ENCODE results near the gene MTMR4.
"Not testable (repeated sequence)": the region's sequence is repeated elsewhere in the genome, so short reads cannot be mapped to it uniquely, and the experiment has no call there.

The MTMR4 gene

DNA sequence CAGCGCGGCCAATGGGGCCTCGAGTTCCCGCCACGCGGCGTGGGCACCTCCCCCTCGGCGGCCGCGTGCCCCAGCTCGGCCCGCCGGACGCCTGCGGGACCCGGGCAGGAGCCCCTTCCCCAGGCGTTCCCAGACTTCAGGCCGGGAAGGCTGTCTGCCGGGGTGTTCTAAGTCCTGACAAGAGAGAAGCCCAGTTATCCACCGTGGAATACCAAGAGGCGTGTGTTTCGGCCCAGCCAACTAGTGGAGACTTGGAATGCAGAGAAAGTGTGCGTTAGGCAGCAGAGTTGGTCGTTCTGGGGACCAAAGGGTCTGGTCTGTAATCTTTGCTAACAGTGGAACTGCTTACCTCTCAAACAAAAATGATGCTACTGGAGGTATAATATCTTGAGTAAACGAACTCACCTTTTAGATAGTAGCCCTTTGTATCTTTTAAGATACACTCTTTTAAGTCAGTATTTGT, 26.0 kb downstream of the MTMR4 start:
- Histone ChIP-seq H2BK120ac (ENCODE audit: low read depth, low read length) (no peak overlapping the region), H3K79me1 (ENCODE audit: low read depth, low read length) (no peaks in the 10 kb centered on the region), H3K4me1 (ENCODE audit: control insufficient read depth in 2 of 2, insufficient read depth in 1 of 2, low read depth in 1 of 2, low read length in 2 of 2) (no peaks in the 10 kb centered on the region), H3K9ac (ENCODE audit: low read depth, low read length, poor library complexity) (no peak overlapping the region), H3K4me3 (ENCODE audit: low read length in 2 of 2) (no peak overlapping the region), H3K4me2 (ENCODE audit: insufficient read depth, low read length, poor library complexity, severe bottlenecking) (no peak overlapping the region), H3K4ac (ENCODE audit: low read length) (no peak overlapping the region), H3K27me3 (ENCODE audit: control insufficient read depth in 3 of 3, insufficient read depth in 3 of 3, low read depth in 1 of 3, low read length in 3 of 3) (no peaks in the 10 kb centered on the region), H2BK12ac (ENCODE audit: low read length) (no peak overlapping the region), H2AFZ (ENCODE audit: low read length) (no peak overlapping the region), H3K27ac (replicated peaks; ENCODE audit: low read length) (no peak overlapping the region), H2BK5ac (ENCODE audit: low read length) (no peak overlapping the region), H3K18ac (ENCODE audit: low read length) (no peak overlapping the region), H3K9me3 (replicated peaks in 1 of 2; ENCODE audit: control insufficient read depth in 2 of 2, insufficient read depth in 1 of 2, low read depth in 1 of 2, low read length in 2 of 2) (peaks cover 0 to 2% of the 10 kb centered on the region in 2 donors), H3K36me3 (replicated peaks in 1 of 2; ENCODE audit: control insufficient read depth in 2 of 2, insufficient read depth in 2 of 2, low read length in 2 of 2) (peaks cover 28 to 51% of the 10 kb centered on the region in 2 donors), H4K8ac (ENCODE audit: low read depth, low read length) (no peak overlapping the region), H3K23ac (ENCODE audit: low read depth, low read length, poor library complexity) (no peak overlapping the region), H2BK15ac (ENCODE audit: low read length) (no peak overlapping the region), H4K91ac (ENCODE audit: low read depth, low read length, poor library complexity) (no peak overlapping the region), H3K14ac (ENCODE audit: low read length) (no peak overlapping the region), H2AK5ac (ENCODE audit: low read depth, low read length) (no peak overlapping the region)
- no peak for DNase-seq (ENCODE audit: low spot score)
- WGBS, 2 donors (ENCODE audit: extremely low coverage in 2 of 2, insufficient read length in 2 of 2, insufficient replicate concordance in 1 of 2): no CpG with 5 or more reads among the region's 26 CpGs

DNA sequence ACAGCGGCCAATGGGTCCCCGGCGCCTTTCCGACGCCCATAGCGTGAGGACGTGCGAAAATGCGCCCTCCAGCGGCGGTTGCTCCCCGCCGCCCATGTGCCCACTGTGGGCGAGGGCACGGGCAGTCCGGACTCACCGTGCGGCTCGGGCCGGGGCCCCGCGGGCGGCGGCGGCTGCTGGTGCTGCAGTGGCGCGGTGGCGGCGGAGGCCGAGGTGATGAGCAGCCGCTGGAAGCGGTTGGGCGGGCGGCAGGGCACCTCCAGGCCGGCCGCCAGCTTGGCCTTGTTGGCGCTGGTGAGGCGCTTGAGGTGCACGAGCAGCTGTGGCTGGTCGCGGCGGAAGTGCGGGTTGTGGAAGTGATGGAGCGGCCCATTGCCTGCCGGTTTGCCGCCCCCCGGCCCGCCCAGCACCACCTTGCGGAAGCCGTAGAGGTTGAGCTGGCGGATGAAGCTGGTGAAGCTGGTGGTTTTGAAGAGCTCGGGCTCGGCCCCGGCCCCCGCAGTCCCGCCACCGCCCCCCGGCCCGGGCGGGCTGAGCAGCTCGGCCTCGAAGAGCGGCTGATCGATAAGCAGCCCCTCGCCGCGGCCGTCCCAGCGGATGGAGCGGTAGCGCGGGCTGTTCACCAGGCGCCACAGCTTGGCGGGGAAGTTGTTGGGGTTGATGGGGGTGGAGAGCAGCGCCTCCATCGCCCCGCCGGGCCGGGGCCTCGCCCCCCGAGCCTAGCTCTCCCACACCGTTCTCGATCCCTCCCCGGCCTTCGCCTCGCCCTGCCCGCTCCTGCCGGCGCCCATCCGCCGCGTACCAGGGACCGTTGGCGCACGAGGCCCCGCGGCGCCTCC, 26.6 kb downstream of the MTMR4 start, which contains the start of gene HSF5:
Gene HSF5 (minus strand): TSS at position 820 of the 839 bp plus-strand sequence. CDS start 134 bp downstream, at position 686.
- peak within 1 kb of the TSS; percentile 57 for H4K8ac ChIP-seq (ENCODE audit: low read depth, low read length)
- no peak within 1 kb of the TSS for H3K27ac ChIP-seq (replicated peaks; ENCODE audit: low read length)
- H2BK12ac ChIP-seq (ENCODE audit: low read length): no peak within 1 kb of the TSS
- no peak within 1 kb of the TSS for H3K23ac ChIP-seq (ENCODE audit: low read depth, low read length, poor library complexity)
- H4K91ac ChIP-seq (ENCODE audit: low read depth, low read length, poor library complexity): no peak within 1 kb of the TSS
- H3K4me3 ChIP-seq (ENCODE audit: low read length in 2 of 2): no peak within 1 kb of the TSS
- H2BK5ac ChIP-seq (ENCODE audit: low read length): no peak within 1 kb of the TSS
- H2BK15ac ChIP-seq (ENCODE audit: low read length): no peak within 1 kb of the TSS
- no peaks in the 10 kb centered on the region for H3K27me3 ChIP-seq (ENCODE audit: control insufficient read depth in 3 of 3, insufficient read depth in 3 of 3, low read depth in 1 of 3, low read length in 3 of 3)
- no peak within 1 kb of the TSS for H3K4ac ChIP-seq (ENCODE audit: low read length)
- no peak for DNase-seq (ENCODE audit: low spot score)
- H3K18ac ChIP-seq (ENCODE audit: low read length): no peak within 1 kb of the TSS
- H3K4me2 ChIP-seq (ENCODE audit: insufficient read depth, low read length, poor library complexity, severe bottlenecking): no peak within 1 kb of the TSS
- H3K14ac ChIP-seq (ENCODE audit: low read length): no peak within 1 kb of the TSS
- H3K9me3 ChIP-seq (replicated peaks in 1 of 2; ENCODE audit: control insufficient read depth in 2 of 2, insufficient read depth in 1 of 2, low read depth in 1 of 2, low read length in 2 of 2): peaks cover 0 to 2% of the 10 kb centered on the region in 2 donors
- no peak within 1 kb of the TSS for H2BK120ac ChIP-seq (ENCODE audit: low read depth, low read length)
- no peak within 1 kb of the TSS for H3K9ac ChIP-seq (ENCODE audit: low read depth, low read length, poor library complexity)
- H3K79me1 ChIP-seq (ENCODE audit: low read depth, low read length): no peaks in the 10 kb centered on the region
- no peak within 1 kb of the TSS for H2AK5ac ChIP-seq (ENCODE audit: low read depth, low read length)
- H3K36me3 ChIP-seq (replicated peaks in 1 of 2; ENCODE audit: control insufficient read depth in 2 of 2, insufficient read depth in 2 of 2, low read length in 2 of 2): peaks cover 24 to 45% of the 10 kb centered on the region in 2 donors
- no peaks in the 10 kb centered on the region for H3K4me1 ChIP-seq (ENCODE audit: control insufficient read depth in 2 of 2, insufficient read depth in 1 of 2, low read depth in 1 of 2, low read length in 2 of 2)
- no peak within 1 kb of the TSS for H2AFZ ChIP-seq (ENCODE audit: low read length)
- WGBS, 2 donors (ENCODE audit: extremely low coverage in 2 of 2, insufficient read length in 2 of 2, insufficient replicate concordance in 1 of 2): no CpG with 5 or more reads among the region's 98 CpGs

DNA sequence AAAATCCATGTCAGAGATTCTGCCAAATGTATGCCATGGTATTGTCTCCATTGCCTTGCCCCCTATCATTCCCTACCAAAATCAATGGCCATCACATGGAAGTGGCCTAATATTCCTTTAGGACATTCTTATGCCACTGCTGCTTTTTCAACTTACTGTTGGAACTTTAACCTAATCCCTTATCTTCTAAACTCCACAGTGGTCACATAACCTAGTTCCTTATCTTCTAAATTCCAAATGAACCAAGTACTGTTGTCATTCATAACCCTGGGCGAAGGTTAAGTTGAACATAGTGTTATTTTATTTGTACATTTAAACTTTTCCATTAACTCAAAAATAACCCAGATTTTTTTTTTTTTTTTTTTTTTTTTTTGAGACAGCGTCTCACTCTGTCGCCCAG, 29.8 kb downstream of the MTMR4 start:
- Histone ChIP-seq H3K23ac (ENCODE audit: low read depth, low read length, poor library complexity) (no peak overlapping the region), H3K9ac (ENCODE audit: low read depth, low read length, poor library complexity) (no peak overlapping the region), H3K18ac (ENCODE audit: low read length) (no peak overlapping the region), H3K27me3 (ENCODE audit: control insufficient read depth in 3 of 3, insufficient read depth in 3 of 3, low read depth in 1 of 3, low read length in 3 of 3) (no peaks in the 10 kb centered on the region), H3K4ac (ENCODE audit: low read length) (no peak overlapping the region), H3K4me1 (ENCODE audit: control insufficient read depth in 2 of 2, insufficient read depth in 1 of 2, low read depth in 1 of 2, low read length in 2 of 2) (no peaks in the 10 kb centered on the region), H3K14ac (ENCODE audit: low read length) (no peak overlapping the region), H2BK15ac (ENCODE audit: low read length) (no peak overlapping the region), H4K8ac (ENCODE audit: low read depth, low read length) (no peak overlapping the region), H3K79me1 (ENCODE audit: low read depth, low read length) (no peaks in the 10 kb centered on the region), H2BK12ac (ENCODE audit: low read length) (no peak overlapping the region), H3K4me3 (ENCODE audit: low read length in 2 of 2) (no peak overlapping the region), H4K91ac (ENCODE audit: low read depth, low read length, poor library complexity) (no peak overlapping the region), H2BK5ac (ENCODE audit: low read length) (no peak overlapping the region), H3K36me3 (replicated peaks in 1 of 2; ENCODE audit: control insufficient read depth in 2 of 2, insufficient read depth in 2 of 2, low read length in 2 of 2) (peaks cover 4 to 12% of the 10 kb centered on the region in 2 donors), H3K27ac (replicated peaks; ENCODE audit: low read length) (no peak overlapping the region), H2BK120ac (ENCODE audit: low read depth, low read length) (no peak overlapping the region), H3K9me3 (replicated peaks in 1 of 2; ENCODE audit: control insufficient read depth in 2 of 2, insufficient read depth in 1 of 2, low read depth in 1 of 2, low read length in 2 of 2) (peaks cover 0 to 2% of the 10 kb centered on the region in 2 donors), H2AK5ac (ENCODE audit: low read depth, low read length) (no peak overlapping the region), H2AFZ (ENCODE audit: low read length) (no peak overlapping the region), H3K4me2 (ENCODE audit: insufficient read depth, low read length, poor library complexity, severe bottlenecking) (no peak overlapping the region)
- WGBS, 2 donors (ENCODE audit: extremely low coverage in 2 of 2, insufficient read length in 2 of 2, insufficient replicate concordance in 1 of 2): no CpG with 5 or more reads among the region's 3 CpGs
- DNase-seq (ENCODE audit: low spot score): no peak

DNA sequence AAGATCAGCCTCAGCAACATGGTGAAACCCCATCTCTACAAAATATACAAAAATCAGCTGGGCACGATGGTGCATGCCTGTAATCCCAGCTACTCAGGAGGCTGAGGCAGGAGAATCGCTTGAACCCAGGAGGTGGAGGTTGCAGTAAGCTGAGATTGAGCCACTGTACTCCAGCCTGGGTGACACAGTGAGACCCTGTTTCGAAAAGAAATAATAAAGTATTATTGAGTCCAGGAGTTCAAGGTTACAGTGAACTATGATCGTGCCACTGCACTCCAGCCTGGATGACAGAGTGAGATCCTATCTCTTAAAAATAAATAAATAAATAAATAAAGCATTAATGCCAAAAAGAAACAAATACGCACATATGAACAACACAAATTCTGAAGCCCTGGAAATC, 32.6 kb downstream of the MTMR4 start:
- not testable (repeated sequence) for H3K14ac ChIP-seq (ENCODE audit: low read length); H3K79me1 ChIP-seq (ENCODE audit: low read depth, low read length); H2AK5ac ChIP-seq (ENCODE audit: low read depth, low read length); H3K4ac ChIP-seq (ENCODE audit: low read length); H3K9ac ChIP-seq (ENCODE audit: low read depth, low read length, poor library complexity); DNase-seq (ENCODE audit: low spot score); H3K27ac ChIP-seq (replicated peaks; ENCODE audit: low read length); H3K36me3 ChIP-seq (replicated peaks in 1 of 2; ENCODE audit: control insufficient read depth in 2 of 2, insufficient read depth in 2 of 2, low read length in 2 of 2); H3K23ac ChIP-seq (ENCODE audit: low read depth, low read length, poor library complexity); H2BK15ac ChIP-seq (ENCODE audit: low read length); H3K4me1 ChIP-seq (ENCODE audit: control insufficient read depth in 2 of 2, insufficient read depth in 1 of 2, low read depth in 1 of 2, low read length in 2 of 2); H4K91ac ChIP-seq (ENCODE audit: low read depth, low read length, poor library complexity); H2AFZ ChIP-seq (ENCODE audit: low read length); H3K9me3 ChIP-seq (replicated peaks in 1 of 2; ENCODE audit: control insufficient read depth in 2 of 2, insufficient read depth in 1 of 2, low read depth in 1 of 2, low read length in 2 of 2); H4K8ac ChIP-seq (ENCODE audit: low read depth, low read length); H3K27me3 ChIP-seq (ENCODE audit: control insufficient read depth in 3 of 3, insufficient read depth in 3 of 3, low read depth in 1 of 3, low read length in 3 of 3); H2BK12ac ChIP-seq (ENCODE audit: low read length); H3K4me3 ChIP-seq (ENCODE audit: low read length in 2 of 2); H3K4me2 ChIP-seq (ENCODE audit: insufficient read depth, low read length, poor library complexity, severe bottlenecking); H2BK5ac ChIP-seq (ENCODE audit: low read length); H3K18ac ChIP-seq (ENCODE audit: low read length); H2BK120ac ChIP-seq (ENCODE audit: low read depth, low read length)
- WGBS, 2 donors (ENCODE audit: extremely low coverage in 2 of 2, insufficient read length in 2 of 2, insufficient replicate concordance in 1 of 2): no CpG with 5 or more reads among the region's 5 CpGs
